Endothelial cell of umbilical vein (primary cell): ENCODE measurements around the gene ADI1. TPM values are rescaled to one million over a fixed set of nuclear protein-coding genes. Genes with fewer than 3 reads are reported as not detected.

Experiments
- BruUV-seq: library from RNA; stranded (reverse); fragments of 400-500 nt; replicated peaks from 2 replicates; lab custom pipeline; 2021; lab: Mats Ljungman, UMichigan
- CTCF ChIA-PET: fragments of 300-600, 350-600 bp; sonication (Branson Sonifier 250); formaldehyde crosslinking; loops from one replicate; lab custom pipeline; 2021; ENCODE audit warnings: antibody characterized with exemption, inconsistent platforms; lab: Charles Lee
- POLR2A ChIA-PET: fragments of 300-600, 350-600 bp; sonication (Branson Sonifier 250); formaldehyde crosslinking; loops from one replicate; lab custom pipeline; 2021; ENCODE audit warnings: antibody characterized with exemption, inconsistent platforms; lab: Charles Lee
- DNase-seq: peaks from one replicate; pipeline ENCODE4 v3.0.0-alpha.2; 2011; ENCODE audit warnings: low read depth, low spot score
- FAIRE-seq: peaks from 2 replicates; lab custom pipeline; 2011; peaks lifted over from hg19 to GRCh38; lab: Jason Lieb, UNC
- H2AFZ ChIP-seq: 2 replicates; pipeline ENCODE4 v1.6.0; 2012; ENCODE audit warnings: low read depth, low read length, control low read depth, inconsistent platforms
- H3K27ac ChIP-seq: 2 replicates; pipeline ENCODE4 v1.5.1; 2011; ENCODE audit warnings: low read depth, mild to moderate bottlenecking, control low read depth, low read length, moderate library complexity; ENCODE audit not compliant: insufficient read depth
- H3K27me3 ChIP-seq, 2 experiments: 2 replicates each; pipeline versions ENCODE4 v1.6.0 to v1.6.1; 2011; ENCODE audit warnings: low read length in 2 of 2, mixed read lengths in 1 of 2; ENCODE audit not compliant: control insufficient read depth in 2 of 2, insufficient read depth in 2 of 2
- H3K36me3 ChIP-seq, 2 experiments: 2 replicates in 1 of 2; 3 replicates in 1 of 2; pipeline ENCODE4 v1.5.1; 2011; ENCODE audit warnings: low read length in 2 of 2, mild to moderate bottlenecking in 1 of 2, moderate library complexity in 1 of 2; ENCODE audit not compliant: control insufficient read depth in 2 of 2, insufficient read depth in 2 of 2; ENCODE audit errors: extremely low read depth in 1 of 2
- H3K4me1 ChIP-seq: 3 replicates; pipeline ENCODE4 v1.5.1; 2011; ENCODE audit warnings: mild to moderate bottlenecking, low read length; ENCODE audit not compliant: control insufficient read depth, insufficient read depth; ENCODE audit errors: extremely low read depth
- H3K4me2 ChIP-seq: 2 replicates; pipeline ENCODE4 v1.6.1; 2011; ENCODE audit warnings: low read length, control low read depth, mixed read lengths; ENCODE audit not compliant: insufficient read depth
- H3K4me3 ChIP-seq, 3 experiments: fragments of 200-600 bp in 1 of 3; sonication (generic), shearing (Covaris generic) in 1 of 3; replicated peaks in 1 of 3; 2 replicates each; pipeline ENCODE4 v1.5.1; 2011 to 2016; ENCODE audit warnings: control low read depth in 3 of 3, low read length in 3 of 3, mild to moderate bottlenecking in 2 of 3, inconsistent platforms in 1 of 3, low read depth in 1 of 3, moderate library complexity in 1 of 3; ENCODE audit not compliant: insufficient read depth in 1 of 3
- H3K79me2 ChIP-seq: 2 replicates; pipeline ENCODE4 v1.6.0; 2012; ENCODE audit warnings: low read length, inconsistent platforms; ENCODE audit not compliant: control insufficient read depth, insufficient read depth
- H3K9ac ChIP-seq: replicated peaks from 2 replicates; pipeline ENCODE3; 2011; ENCODE audit warnings: low read length, control low read depth; ENCODE audit not compliant: insufficient read depth; ENCODE audit errors: extremely low read depth
- H3K9me1 ChIP-seq: replicated peaks from 3 replicates; pipeline ENCODE4 v1.6.0; 2011; ENCODE audit warnings: mild to moderate bottlenecking, low read length; ENCODE audit not compliant: control insufficient read depth, insufficient read depth; ENCODE audit errors: extremely low read depth
- H3K9me3 ChIP-seq: replicated peaks from 2 replicates; pipeline ENCODE4 v1.5.1; 2012; ENCODE audit warnings: low read length, inconsistent platforms; ENCODE audit not compliant: control insufficient read depth, insufficient read depth
- H4K20me1 ChIP-seq: replicated peaks from 2 replicates; pipeline ENCODE3; 2011; ENCODE audit warnings: mild to moderate bottlenecking, low read length; ENCODE audit not compliant: control insufficient read depth, insufficient read depth; ENCODE audit errors: extremely low read depth
- EZH2 ChIP-seq: IDR thresholded peaks from 2 replicates; pipeline ENCODE4 v1.6.1; 2012; ENCODE audit warnings: borderline replicate concordance, low read depth, mild to moderate bottlenecking, moderate library complexity, low read length, inconsistent platforms; ENCODE audit not compliant: severe bottlenecking
- FOS ChIP-seq: IDR thresholded peaks from 2 replicates; pipeline ENCODE4 v1.6.1; 2011; ENCODE audit warnings: mild to moderate bottlenecking, low read length, moderate library complexity, borderline replicate concordance; ENCODE audit not compliant: insufficient read depth
- GATA2 ChIP-seq: IDR thresholded peaks from 2 replicates; pipeline ENCODE4 v1.7.0; 2011; ENCODE audit warnings: low read depth, mild to moderate bottlenecking, moderate library complexity, mixed read lengths, low read length; ENCODE audit not compliant: insufficient read length, insufficient read depth
- JUN ChIP-seq: IDR thresholded peaks from 2 replicates; pipeline ENCODE4 v1.6.1; 2011; ENCODE audit warnings: borderline replicate concordance, low read depth; ENCODE audit not compliant: insufficient read length, insufficient read depth
- MYC ChIP-seq: IDR thresholded peaks from one replicate; pipeline ENCODE4 v1.6.1; 2011; ENCODE audit warnings: mild to moderate bottlenecking, low read depth, low read length
- POLR2A ChIP-seq: IDR thresholded peaks from 2 replicates; pipeline ENCODE4 v1.6.1; 2012; ENCODE audit warnings: low read depth, mild to moderate bottlenecking, control low read depth, low read length
- POLR2AphosphoS5 ChIP-seq: IDR thresholded peaks from 2 replicates; pipeline ENCODE4 v1.6.1; 2012; ENCODE audit warnings: low read depth, mild to moderate bottlenecking, control low read depth, low read length, moderate library complexity; ENCODE audit not compliant: insufficient read depth
- dilution Hi-C: fragments of 300-500 bp; cut with MboI; formaldehyde crosslinking; loops from one replicate; pipeline ENCODE4 v1.15.0; 2019; ENCODE audit warnings: low sequenced_read_pairs; ENCODE audit not compliant: extremely low pct_ligation_motif_present
- intact Hi-C: fragments of 100-400 bp; cut with micrococcal nuclease; formaldehyde crosslinking; loops from one replicate; pipeline ENCODE4 v1.10.0; 2022
- polyA plus RNA-seq, 4 experiments: library from polyadenylated mRNA; depleted of rRNA in 3 of 4; stranded (reverse) in 3 of 4; unstranded in 1 of 4; fragments of >200 nt; gene quantifications; 2 replicates each; pipeline versions ENCODE4 v1.2.1 to v1.2.3, GENCODE V29; 2011 to 2012; ENCODE audit warnings: missing spikeins in 1 of 4
- total RNA-seq: library from RNA; stranded (reverse); gene quantifications from 2 replicates; pipeline ENCODE4 v1.2.3, GENCODE V29; 2021
- TF ChIP-seq, protein P1 (sequence below): IDR thresholded peaks from 2 replicates; pipeline ENCODE4 v1.6.1; 2011; ENCODE audit not compliant: insufficient read depth, insufficient read length
- TF ChIP-seq, protein P2 (sequence below), 2 donors: IDR thresholded peaks; 1 replicate in 1 of 2; 2 replicates in 1 of 2; pipeline ENCODE4 v1.5.1; 2011; ENCODE audit warnings: low read length in 2 of 2, mild to moderate bottlenecking in 2 of 2, moderate library complexity in 2 of 2, control low read depth in 1 of 2, inconsistent platforms in 1 of 2, low read depth in 1 of 2; ENCODE audit not compliant: insufficient read depth in 1 of 2; ENCODE audit errors: extremely low read depth in 1 of 2

ADI1 gene
- total and polyA plus RNA-seq, 2 donors (not counting 3 experiments of a cell fraction or from before 2014, with no cell fraction given), result 38.6 to 49.7 TPM

- Histone ChIP-seq H4K20me1 (no peaks in the 10 kb centered on the region), H3K9me3 (no peaks in the 10 kb centered on the region), H3K79me2 (no peaks in the 10 kb centered on the region), H3K4me3 (no peak overlapping the region), H3K27me3 (no peaks in the 10 kb centered on the region), H3K27ac (no peak overlapping the region), H3K4me1 (peaks cover under 1% of the 10 kb centered on the region), H3K9me1 (no peaks in the 10 kb centered on the region), H3K9ac (no peak overlapping the region), H2AFZ (no peak overlapping the region), H3K36me3 (peaks cover 2 to 10% of the 10 kb centered on the region in 2 experiments), H3K4me2 (no peak overlapping the region)
- no peak for FAIRE-seq
- CTCF ChIA-PET, result interaction anchor here (1.7 kb wide), 1 partner anchor 35 kb away, joined by 4 read pairs; no protein-coding TSS in a partner anchor
- POLR2A ChIA-PET, result no interaction called here
- TF ChIP-seq GATA2 (no peak), MYC (no peak), EZH2 (no peak), POLR2A (no peak), JUN (no peak), FOS (no peak), POLR2AphosphoS5 (no peak)
- TF ChIP-seq, protein P1, sequence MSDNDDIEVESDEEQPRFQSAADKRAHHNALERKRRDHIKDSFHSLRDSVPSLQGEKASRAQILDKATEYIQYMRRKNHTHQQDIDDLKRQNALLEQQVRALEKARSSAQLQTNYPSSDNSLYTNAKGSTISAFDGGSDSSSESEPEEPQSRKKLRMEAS, result no peak
- TF ChIP-seq, protein P2, sequence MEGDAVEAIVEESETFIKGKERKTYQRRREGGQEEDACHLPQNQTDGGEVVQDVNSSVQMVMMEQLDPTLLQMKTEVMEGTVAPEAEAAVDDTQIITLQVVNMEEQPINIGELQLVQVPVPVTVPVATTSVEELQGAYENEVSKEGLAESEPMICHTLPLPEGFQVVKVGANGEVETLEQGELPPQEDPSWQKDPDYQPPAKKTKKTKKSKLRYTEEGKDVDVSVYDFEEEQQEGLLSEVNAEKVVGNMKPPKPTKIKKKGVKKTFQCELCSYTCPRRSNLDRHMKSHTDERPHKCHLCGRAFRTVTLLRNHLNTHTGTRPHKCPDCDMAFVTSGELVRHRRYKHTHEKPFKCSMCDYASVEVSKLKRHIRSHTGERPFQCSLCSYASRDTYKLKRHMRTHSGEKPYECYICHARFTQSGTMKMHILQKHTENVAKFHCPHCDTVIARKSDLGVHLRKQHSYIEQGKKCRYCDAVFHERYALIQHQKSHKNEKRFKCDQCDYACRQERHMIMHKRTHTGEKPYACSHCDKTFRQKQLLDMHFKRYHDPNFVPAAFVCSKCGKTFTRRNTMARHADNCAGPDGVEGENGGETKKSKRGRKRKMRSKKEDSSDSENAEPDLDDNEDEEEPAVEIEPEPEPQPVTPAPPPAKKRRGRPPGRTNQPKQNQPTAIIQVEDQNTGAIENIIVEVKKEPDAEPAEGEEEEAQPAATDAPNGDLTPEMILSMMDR (IDR thresholded peaks at IDR 0.05; ENCODE audit: extremely low read depth in 1 of 2, insufficient read depth in 1 of 2, low read depth in 1 of 2, low read length in 2 of 2), result no peak
- BruUV-seq, result no TSS peak
- dilution Hi-C loops, result no loop called here
- intact Hi-C loops, result no loop called here
- DNase-seq, result no peak
Measured at GRCh38 chr2:3458396-3459184, 60.7 kb downstream of the ADI1 start.
